Measurements from ENCODE around the gene ZNF12.

- TF ChIP-seq, protein P1, sequence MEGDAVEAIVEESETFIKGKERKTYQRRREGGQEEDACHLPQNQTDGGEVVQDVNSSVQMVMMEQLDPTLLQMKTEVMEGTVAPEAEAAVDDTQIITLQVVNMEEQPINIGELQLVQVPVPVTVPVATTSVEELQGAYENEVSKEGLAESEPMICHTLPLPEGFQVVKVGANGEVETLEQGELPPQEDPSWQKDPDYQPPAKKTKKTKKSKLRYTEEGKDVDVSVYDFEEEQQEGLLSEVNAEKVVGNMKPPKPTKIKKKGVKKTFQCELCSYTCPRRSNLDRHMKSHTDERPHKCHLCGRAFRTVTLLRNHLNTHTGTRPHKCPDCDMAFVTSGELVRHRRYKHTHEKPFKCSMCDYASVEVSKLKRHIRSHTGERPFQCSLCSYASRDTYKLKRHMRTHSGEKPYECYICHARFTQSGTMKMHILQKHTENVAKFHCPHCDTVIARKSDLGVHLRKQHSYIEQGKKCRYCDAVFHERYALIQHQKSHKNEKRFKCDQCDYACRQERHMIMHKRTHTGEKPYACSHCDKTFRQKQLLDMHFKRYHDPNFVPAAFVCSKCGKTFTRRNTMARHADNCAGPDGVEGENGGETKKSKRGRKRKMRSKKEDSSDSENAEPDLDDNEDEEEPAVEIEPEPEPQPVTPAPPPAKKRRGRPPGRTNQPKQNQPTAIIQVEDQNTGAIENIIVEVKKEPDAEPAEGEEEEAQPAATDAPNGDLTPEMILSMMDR (conservative IDR thresholded peaks at IDR 0.05; ENCODE audit: low read length): no peak
- TF ChIP-seq EZH2phosphoT487 (IDR thresholded peaks at IDR 0.05; ENCODE audit: borderline replicate concordance, low read depth, low read length): no peak
These were observed 63.7 kb downstream of the ZNF12 start for GRCh38 chr7:6642861-6643640.

Data from OCI-LY7 (cell line).